Right lobe of liver (tissue), 6 donors: ENCODE data around the gene PMEPA1. TPM values are rescaled to one million over a fixed set of nuclear protein-coding genes. Genes with fewer than 3 reads are reported as not detected.

Source experiments
- ATAC-seq, 4 donors: fragments of 200-7000 bp; cut with Tn5 transposase; one replicate each; pipeline ENCODE4 v1.9.1; 2020; ENCODE audit warnings: mild to moderate bottlenecking in 4 of 4, moderate library complexity in 4 of 4
- DNase-seq, 3 donors: peaks; one replicate each; pipeline ENCODE4 v3.0.0-alpha.2; 2020
- H3K27ac ChIP-seq, 3 donors: fragments of 200-600 bp; one replicate each; pipeline ENCODE4 v1.8.0; 2022
- H3K27me3 ChIP-seq, 2 donors: fragments of 200-600 bp; one replicate each; pipeline ENCODE4 v1.8.0; 2022
- H3K36me3 ChIP-seq, 4 donors: fragments of 200-600 bp; sonication (generic) in 1 of 4; one replicate each; pipeline versions ENCODE4 v1.5.1 to v1.8.0; 2017 to 2022; ENCODE audit warnings: control low read depth in 1 of 4
- H3K4me1 ChIP-seq, 4 donors: fragments of 200-600 bp; sonication (generic) in 1 of 4; one replicate each; pipeline versions ENCODE4 v1.5.1 to v1.8.0; 2017 to 2022; ENCODE audit warnings: control low read depth in 1 of 4
- H3K4me3 ChIP-seq, 3 donors: fragments of 200-600 bp; one replicate each; pipeline ENCODE4 v1.8.0; 2022
- H3K9me3 ChIP-seq, 4 donors: fragments of 200-600 bp; sonication (generic) in 1 of 4; one replicate each; pipeline versions ENCODE4 v1.5.1 to v1.8.0; 2017 to 2022; ENCODE audit warnings: control low read depth in 1 of 4
- CTCF ChIP-seq, 4 donors: fragments of 200-600 bp in 3 of 4; fragments of 450-650 bp in 1 of 4; IDR thresholded peaks; one replicate each; pipeline versions ENCODE4 v1.5.1 to v1.8.0; 2016 to 2022; ENCODE audit warnings: antibody characterized with exemption in 4 of 4, mild to moderate bottlenecking in 2 of 4
- POLR2A ChIP-seq: fragments of 450-650 bp; IDR thresholded peaks from one replicate; pipeline ENCODE4 v1.6.1; 2017; ENCODE audit warnings: antibody characterized with exemption, mild to moderate bottlenecking
- WGBS: methylation state at CpG from one replicate; pipeline ENCODE4 v1.1.6; 2018; ENCODE audit warnings: low coverage, low lambda C conversion rate; ENCODE audit not compliant: insufficient coverage; ENCODE audit errors: missing lambda C conversion rate; 5-methylcytosine and 5-hydroxymethylcytosine counted together
- intact Hi-C, 2 donors: fragments of 100-400 bp; cut with DNase I; formaldehyde crosslinking; loops; one replicate each; pipeline versions ENCODE4 v1.11.2 to v1.14.1; 2022
- total RNA-seq, 6 experiments: library from RNA; depleted of rRNA in 2 of 6; stranded (reverse); fragments of >200 nt in 2 of 6; fragmentation: NEBNext Ultra II Directional in 3 of 6; extraction: Animal tissue kit (Norgen Biotek cat#: 25700) in 3 of 6; gene quantifications; one replicate each; pipeline versions ENCODE4 v1.1.0 to v1.2.4, GENCODE V29; 2016 to 2023
- donor health status: DM: no; HTN: yes; CAD: no.
- donor health status: DM: no; HTN: no; CAD: no.
- donor health status: DM: no; HTN: no; CAD: no.
- donor health status: DM: no; HTN: yes; CAD: no.
- donor health status: DM: no; HTN: yes; CAD: no.

PMEPA1 gene
- total RNA-seq, 6 experiments from 2014 or later: 0.50 to 2.3 (median 1.4) TPM

GRCh38 chr20:57702091-57702490 lies 7.7 kb downstream of the PMEPA1 start:
- no peak overlapping the region for H3K27ac ChIP-seq
- 8% methylated on average over 2 of the region's 12 CpGs for WGBS
- H3K36me3 ChIP-seq: no peaks in the 10 kb centered on the region
- TF ChIP-seq POLR2A: no peak
- no peak for TF ChIP-seq CTCF (IDR thresholded peaks at IDR 0.05)
- H3K4me1 ChIP-seq: no peaks in the 10 kb centered on the region
- H3K9me3 ChIP-seq: no peaks in the 10 kb centered on the region
- intact Hi-C loops: no loop called here
- no peaks in the 10 kb centered on the region for H3K27me3 ChIP-seq
- H3K4me3 ChIP-seq: no peak overlapping the region
- ATAC-seq (no peak), DNase-seq (no peak)

DNA sequence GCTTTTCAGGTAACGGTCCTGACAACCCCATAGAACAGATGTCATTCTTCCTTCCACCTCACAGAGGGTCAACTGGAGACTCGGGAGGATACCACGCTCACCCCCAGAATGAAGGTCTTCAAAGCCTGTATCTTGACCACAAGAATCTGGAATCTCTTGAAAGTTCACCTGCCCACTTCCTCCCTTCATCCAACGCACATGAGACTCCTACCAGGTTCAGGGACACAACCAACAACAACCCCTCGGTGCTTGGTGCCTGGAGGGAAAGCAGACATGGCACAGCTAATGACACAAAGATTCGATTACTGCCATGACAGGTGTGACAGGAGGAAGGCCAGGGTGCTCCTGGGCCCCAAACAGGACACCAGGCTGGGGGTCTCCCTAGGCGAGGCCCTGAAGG lies 8.2 kb downstream of the PMEPA1 start:
- Histone ChIP-seq H3K27ac (no peak overlapping the region), H3K27me3 (no peaks in the 10 kb centered on the region), H3K4me1 (no peaks in the 10 kb centered on the region), H3K36me3 (no peaks in the 10 kb centered on the region), H3K4me3 (no peak overlapping the region), H3K9me3 (no peaks in the 10 kb centered on the region)
- DNase-seq: no peak
- intact Hi-C loops: no loop called here
- no peak for TF ChIP-seq CTCF (IDR thresholded peaks at IDR 0.05)
- TF ChIP-seq POLR2A: no peak
- 71% methylated on average over 1 of the region's 7 CpGs for WGBS
- ATAC-seq: no peak

DNA sequence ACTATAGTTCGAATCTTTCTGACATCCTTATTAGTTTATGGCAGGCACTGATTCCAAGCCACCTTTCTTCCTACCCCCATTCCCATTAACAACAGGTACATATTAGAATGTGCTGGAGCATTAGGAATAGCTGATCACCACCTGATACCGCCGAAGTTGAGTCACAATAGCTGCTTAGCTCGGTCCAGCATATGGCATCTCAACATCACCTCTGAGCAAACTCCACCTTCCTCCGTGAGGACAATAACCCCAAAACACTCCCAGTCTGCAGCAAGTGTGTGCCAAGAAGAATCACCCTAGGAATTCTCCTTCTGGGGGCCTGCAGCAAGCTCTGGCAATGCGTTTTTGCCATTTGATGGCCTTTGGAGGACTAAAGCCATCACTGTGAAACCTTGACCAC lies 8.7 kb downstream of the PMEPA1 start:
- 69% methylated on average over 6 of the region's 6 CpGs for whole genome bisulfite sequencing
- Histone ChIP-seq H3K4me1 (no peaks in the 10 kb centered on the region), H3K27ac (no peak overlapping the region), H3K36me3 (no peaks in the 10 kb centered on the region), H3K4me3 (no peak overlapping the region), H3K9me3 (no peaks in the 10 kb centered on the region), H3K27me3 (no peaks in the 10 kb centered on the region)
- no peak for TF ChIP-seq CTCF (IDR thresholded peaks at IDR 0.05)
- no peak for TF ChIP-seq POLR2A
- ATAC-seq (no peak), DNase-seq (no peak)
- intact Hi-C loops: no loop called here

GRCh38 chr20:57699395-57699794 lies 10.4 kb downstream of the PMEPA1 start:
- H3K27me3 ChIP-seq: no peaks in the 10 kb centered on the region
- ATAC-seq (no peak), DNase-seq (no peak)
- no peaks in the 10 kb centered on the region for H3K36me3 ChIP-seq
- no peaks in the 10 kb centered on the region for H3K9me3 ChIP-seq
- H3K4me1 ChIP-seq: no peaks in the 10 kb centered on the region
- 44% methylated on average over 7 of the region's 8 CpGs for WGBS
- TF ChIP-seq POLR2A (no peak), CTCF (IDR thresholded peaks at IDR 0.05) (no peak)
- no peak overlapping the region for H3K4me3 ChIP-seq
- intact Hi-C loops: no loop called here
- no peak overlapping the region for H3K27ac ChIP-seq

- Histone ChIP-seq H3K4me3 (no peak overlapping the region), H3K36me3 (no peaks in the 10 kb centered on the region), H3K27me3 (no peaks in the 10 kb centered on the region), H3K27ac (no peak overlapping the region), H3K9me3 (no peaks in the 10 kb centered on the region), H3K4me1 (no peaks in the 10 kb centered on the region)
- ATAC-seq: no peak
- intact Hi-C loops: no loop called here
- 50% methylated on average over 5 of the region's 7 CpGs for WGBS
- no peak for DNase-seq
- no peak for TF ChIP-seq CTCF (IDR thresholded peaks at IDR 0.05)
- TF ChIP-seq POLR2A: no peak
These were observed 10.9 kb downstream of the PMEPA1 start for GRCh38 chr20:57698867-57699275.
